Stimulated activated naive CD4-positive, alpha-beta T cell treated with Interleukin-2 at 50 U/mL for 16 hours (primary cell): Measurements from ENCODE around the gene DNAI1.
"Not testable (repeated sequence)": the region's sequence is repeated elsewhere in the genome, so short reads cannot be mapped to it uniquely, and the experiment has no call there.

Experiments
- DNase-seq: peaks from one replicate; lab custom pipeline; 2025; lab: John Stamatoyannopoulos, UW

DNAI1 gene

GRCh38 chr9:34451135-34451534, 7.5 kb upstream of the DNAI1 start:
- DNase-seq = no peak

GRCh38 chr9:34451545-34451944, 7.1 kb upstream of the DNAI1 start:
- DNase-seq = no peak

GRCh38 chr9:34452568-34452967, 6.0 kb upstream of the DNAI1 start:
- no peak for DNase-seq

GRCh38 chr9:34454571-34455065, 4.0 kb upstream of the DNAI1 start:
- DNase-seq = peak; percentile 7

GRCh38 chr9:34456151-34456550, 2.5 kb upstream of the DNAI1 start:
- no peak for DNase-seq

- no peak for DNase-seq
These were observed 1.9 kb upstream of the DNAI1 start for GRCh38 chr9:34456746-34457145.

GRCh38 chr9:34457266-34458012, 1.2 kb upstream of the DNAI1 start:
- no peak for DNase-seq

- DNase-seq = no peak
These were observed 345 bp downstream of the DNAI1 start for GRCh38 chr9:34458959-34459340.

GRCh38 chr9:34459356-34459755, 751 bp downstream of the DNAI1 start:
- DNase-seq = no peak

GRCh38 chr9:34459941-34460340, 1.3 kb downstream of the DNAI1 start:
- DNase-seq = no peak

GRCh38 chr9:34463098-34463900, 4.7 kb downstream of the DNAI1 start:
- DNase-seq = peak; percentile 42

- DNase-seq = no peak
These were observed 5.3 kb downstream of the DNAI1 start for GRCh38 chr9:34463901-34464232.

GRCh38 chr9:34464571-34464970, 6.0 kb downstream of the DNAI1 start:
- no peak for DNase-seq

GRCh38 chr9:34465468-34465867, 6.9 kb downstream of the DNAI1 start:
- no peak for DNase-seq

- DNase-seq = no peak
These were observed 16.5 kb downstream of the DNAI1 start for GRCh38 chr9:34475097-34475496.

GRCh38 chr9:34477541-34477940, 18.9 kb downstream of the DNAI1 start:
- no peak for DNase-seq

- no peak for DNase-seq
These were observed 20.8 kb downstream of the DNAI1 start for GRCh38 chr9:34479431-34479866.

GRCh38 chr9:34481620-34482019, 23.0 kb downstream of the DNAI1 start:
- DNase-seq = not testable (repeated sequence)

GRCh38 chr9:34482746-34483145, 24.1 kb downstream of the DNAI1 start:
- DNase-seq = not testable (repeated sequence)

- no peak for DNase-seq
These were observed 26.1 kb downstream of the DNAI1 start for GRCh38 chr9:34484678-34485077.

GRCh38 chr9:34485822-34486221, 27.2 kb downstream of the DNAI1 start:
- DNase-seq = no peak

- no peak for DNase-seq
These were observed 28.0 kb downstream of the DNAI1 start for GRCh38 chr9:34486572-34486971.

- no peak for DNase-seq
These were observed 31.8 kb downstream of the DNAI1 start for GRCh38 chr9:34490360-34490759.
